Measurements from ENCODE around the gene NFYC. TPM values are rescaled to one million over a fixed set of nuclear protein-coding genes. Genes with fewer than 3 reads are reported as not detected.
A peak's percentile ranks its signal among the peaks of the same experiment; 100 is the strongest.

NFYC gene
- 100 to 1,000 TPM in 2 of 4 donors, 10 to 100 TPM in 2; 92.0 to 106 (median 101) TPM for polyA plus RNA-seq (ENCODE audit: insufficient read length in 4 of 4)

DNA sequence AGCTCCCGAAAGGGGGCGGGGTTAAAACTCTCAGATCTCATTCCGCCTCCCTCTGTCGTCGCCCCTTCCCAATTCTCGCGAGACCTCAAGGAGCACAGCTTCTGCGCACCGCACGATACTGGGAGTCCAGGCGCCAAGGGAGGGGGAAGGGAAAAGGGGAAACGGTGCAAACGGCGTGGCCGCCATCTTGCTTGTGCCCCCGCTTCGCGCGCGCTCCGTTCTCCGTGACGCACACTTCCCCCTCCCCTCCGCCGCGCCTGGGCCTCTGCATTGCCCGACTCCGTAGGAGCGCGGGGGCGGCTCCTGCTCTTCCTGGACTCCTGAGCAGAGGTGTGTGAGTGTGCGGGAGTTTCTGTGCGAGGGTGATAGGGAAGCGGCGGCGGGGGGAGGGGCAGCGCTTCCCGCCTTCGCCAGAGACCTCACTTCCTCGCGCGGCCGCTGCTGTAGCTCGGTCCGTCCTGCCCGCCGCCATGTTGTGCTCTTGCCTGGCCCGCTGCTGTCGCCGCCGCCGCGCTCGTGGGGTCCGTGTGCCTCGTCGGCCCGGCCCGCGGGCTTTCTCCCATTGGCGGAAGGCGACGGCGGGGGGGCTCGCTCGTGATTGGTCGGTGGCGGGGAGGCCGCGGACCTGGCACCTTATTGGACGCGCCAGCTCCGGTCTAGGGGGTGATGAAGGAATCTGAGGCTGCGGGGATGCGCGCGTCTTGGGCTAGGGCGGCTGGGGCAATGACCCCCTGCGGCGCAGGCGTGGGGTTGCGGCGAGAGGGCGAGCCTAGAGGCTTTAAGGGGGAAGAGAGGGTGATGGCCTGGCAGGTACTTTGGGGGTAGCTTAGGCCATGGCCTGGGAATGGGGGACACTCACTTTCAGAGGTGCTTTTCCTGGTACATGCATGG, at the start of gene NFYC:
NFYC (plus strand) TSS at position 167 of the 891 bp plus-strand sequence. CDS start 47,140 bp downstream, outside the sequence.
- DNase-seq (ENCODE audit: low read depth in 4 of 4, low spot score in 3 of 4) = peak; percentile 96 to 100 (median 100)

DNA sequence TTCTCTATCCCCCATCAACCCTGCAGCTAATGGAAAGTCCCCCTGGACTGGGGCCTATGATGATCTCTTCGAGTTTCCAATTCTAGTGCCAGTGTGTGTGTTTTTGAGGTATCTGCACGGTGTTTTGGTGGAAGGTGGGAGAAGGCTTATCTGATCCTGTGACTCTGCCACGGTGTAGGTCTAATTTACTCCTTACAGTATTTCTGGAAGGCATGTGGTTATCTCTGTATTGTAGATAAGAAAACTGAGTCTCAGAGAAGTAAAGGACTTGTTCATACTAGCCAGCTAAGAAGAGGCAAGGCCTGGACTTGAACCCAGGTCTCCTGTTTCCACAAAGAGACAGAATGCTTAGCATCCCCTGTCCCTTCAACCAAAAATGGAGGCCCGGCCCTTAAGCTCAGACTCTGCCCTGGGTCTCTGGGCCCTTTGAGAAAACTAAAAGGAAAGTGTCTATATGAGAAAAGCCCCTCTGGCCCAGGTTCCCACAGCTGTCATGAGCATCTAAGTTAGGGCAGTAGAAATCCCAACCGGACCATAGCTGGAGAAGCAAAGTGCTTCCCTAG, 46.3 kb upstream of the NFYC start:
- DNase-seq (ENCODE audit: low read depth in 4 of 4, low spot score in 3 of 4) = no peak

DNA sequence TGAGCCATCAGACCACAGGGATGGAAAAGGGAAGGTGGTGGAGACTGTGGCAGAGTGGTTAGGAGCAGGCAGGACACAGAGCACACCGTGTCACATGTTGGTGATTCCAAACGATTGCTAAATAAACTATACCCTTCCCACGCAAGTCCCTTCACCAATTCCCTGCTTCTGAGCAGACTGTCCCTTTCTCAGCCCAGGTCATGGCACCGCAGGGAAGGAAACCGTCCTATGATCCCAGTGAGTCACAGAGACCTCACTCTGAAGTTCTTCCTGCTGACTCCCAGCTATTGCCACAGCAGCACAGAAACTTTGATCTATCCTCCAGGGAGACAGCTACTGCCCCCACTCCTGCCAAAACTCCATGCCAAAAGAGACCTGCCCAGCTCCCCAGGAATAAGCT, 45.2 kb upstream of the NFYC start:
- DNase-seq (ENCODE audit: low read depth in 4 of 4, low spot score in 3 of 4) = no peak

DNA sequence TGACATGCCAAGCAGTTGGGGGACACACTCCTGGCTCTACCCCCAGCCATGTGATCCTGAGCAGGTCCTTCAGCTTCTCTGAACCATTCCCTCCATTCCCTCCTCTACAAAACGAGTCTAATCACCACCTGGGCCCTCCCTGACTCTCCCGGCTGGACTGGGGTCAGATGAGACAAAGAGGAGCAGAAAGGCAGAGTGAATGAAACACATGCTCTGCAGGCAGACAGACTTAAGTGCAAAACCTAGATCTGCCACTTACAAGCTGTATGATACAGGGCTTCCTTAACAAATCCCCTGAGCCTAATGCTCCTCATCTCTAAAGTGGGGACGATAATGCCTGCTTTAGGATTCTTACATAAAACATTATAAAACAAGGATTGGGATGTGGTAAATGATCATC, 43.3 kb upstream of the NFYC start:
- DNase-seq (ENCODE audit: low read depth in 4 of 4, low spot score in 3 of 4) = no peak

DNA sequence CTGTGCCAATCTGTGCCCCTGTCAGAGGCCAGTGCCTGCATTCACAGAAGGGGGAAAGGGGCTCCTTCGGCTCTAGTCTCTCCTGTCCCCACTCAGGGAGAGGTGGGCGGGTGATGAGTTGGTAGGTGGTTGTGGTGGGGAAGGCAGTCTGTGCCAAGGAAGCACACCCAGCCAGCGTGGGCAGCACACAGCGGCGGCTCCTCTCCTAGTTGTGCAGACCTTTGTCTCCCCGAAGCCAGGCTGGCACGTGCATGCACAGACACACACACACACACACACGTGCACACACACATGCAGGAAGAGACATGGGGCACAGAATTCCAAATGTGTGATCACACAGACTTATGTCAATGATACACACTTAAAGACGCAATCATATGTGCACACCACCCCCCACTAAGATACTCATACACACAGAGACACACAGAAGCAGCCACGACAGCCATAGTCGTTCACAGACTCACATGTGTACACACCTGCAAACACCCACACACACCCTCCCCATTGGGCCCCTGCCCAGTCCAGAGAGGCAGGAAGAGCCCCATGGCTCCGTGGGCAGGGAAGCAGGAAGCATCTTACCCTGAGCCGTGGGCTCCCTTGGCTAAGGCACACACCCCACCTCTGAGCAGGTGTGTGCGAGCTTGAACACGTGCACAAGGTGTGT, 42.4 kb upstream of the NFYC start:
- no peak for DNase-seq (ENCODE audit: low read depth in 4 of 4, low spot score in 3 of 4)

DNA sequence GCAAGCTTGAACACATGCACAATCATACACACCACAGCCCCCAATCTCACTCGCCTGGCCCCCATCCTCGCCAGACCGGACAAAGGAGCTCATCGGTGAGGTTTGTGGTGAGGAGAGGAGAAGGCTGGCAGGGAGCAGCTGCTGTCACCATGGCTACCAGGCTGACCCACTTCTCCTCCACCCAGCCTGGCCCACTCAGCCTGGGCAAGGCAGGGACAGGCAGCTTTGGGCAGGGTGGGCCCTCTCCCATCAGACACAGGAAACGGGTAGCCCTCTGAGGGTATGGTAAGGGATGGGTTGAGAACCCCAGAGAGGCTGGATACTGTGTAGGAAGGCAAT, 41.9 kb upstream of the NFYC start:
- no peak for DNase-seq (ENCODE audit: low read depth in 4 of 4, low spot score in 3 of 4)

DNA sequence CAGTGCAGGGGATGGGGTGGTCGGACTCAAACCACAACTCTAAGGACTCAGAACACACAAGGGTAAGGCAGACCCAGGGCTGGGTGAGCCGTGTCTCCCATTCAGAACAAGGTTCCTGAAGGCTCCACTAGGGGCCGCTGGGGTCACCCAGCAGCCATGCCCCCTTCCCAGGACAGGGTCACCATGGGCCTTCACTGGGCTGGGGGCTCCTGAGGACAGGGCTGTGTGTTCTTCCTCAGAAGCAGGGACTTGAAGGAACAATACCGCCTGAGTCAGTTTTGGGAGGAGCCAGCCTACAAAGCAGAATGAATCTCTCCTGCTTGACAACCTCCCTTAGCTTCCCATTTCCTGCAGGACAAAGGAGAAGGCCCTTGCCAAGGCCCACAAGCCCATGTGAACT, 41.4 kb upstream of the NFYC start:
- DNase-seq (ENCODE audit: low read depth in 4 of 4, low spot score in 3 of 4) = no peak

DNA sequence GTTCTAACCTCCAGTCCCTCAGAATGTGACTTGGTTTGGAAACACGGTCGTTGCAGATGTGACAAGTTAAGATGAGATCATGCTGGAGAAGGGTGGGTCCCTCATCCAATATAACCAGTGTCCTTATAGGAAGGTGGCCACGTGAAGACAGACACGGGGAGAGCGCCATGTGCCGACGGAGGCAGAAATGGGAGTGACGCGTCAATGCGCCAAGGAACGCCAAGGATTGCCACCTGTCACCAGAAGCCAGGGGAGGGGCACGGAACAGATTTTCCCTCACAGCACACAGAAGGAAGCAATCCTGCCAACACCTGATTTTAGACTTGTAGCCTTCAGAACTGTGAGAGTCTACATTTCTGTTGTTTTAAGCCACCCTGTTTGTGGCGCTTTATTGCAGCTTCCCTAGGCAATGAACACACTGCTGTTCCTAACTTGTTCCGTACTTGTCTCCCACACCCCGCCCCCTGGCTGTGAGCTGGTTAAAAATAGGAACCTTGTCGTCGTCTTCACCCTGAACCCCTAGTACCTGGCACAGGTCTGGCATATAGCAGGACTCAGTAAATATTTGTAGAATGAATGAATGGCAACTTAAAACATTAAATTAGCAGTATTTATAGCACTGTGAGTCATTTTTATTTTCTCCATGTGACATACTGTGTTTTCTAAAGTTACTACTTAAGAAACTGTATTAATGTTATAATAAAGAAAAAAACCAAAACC, 40.2 kb upstream of the NFYC start:
- no peak for DNase-seq (ENCODE audit: low read depth in 4 of 4, low spot score in 3 of 4)

DNA sequence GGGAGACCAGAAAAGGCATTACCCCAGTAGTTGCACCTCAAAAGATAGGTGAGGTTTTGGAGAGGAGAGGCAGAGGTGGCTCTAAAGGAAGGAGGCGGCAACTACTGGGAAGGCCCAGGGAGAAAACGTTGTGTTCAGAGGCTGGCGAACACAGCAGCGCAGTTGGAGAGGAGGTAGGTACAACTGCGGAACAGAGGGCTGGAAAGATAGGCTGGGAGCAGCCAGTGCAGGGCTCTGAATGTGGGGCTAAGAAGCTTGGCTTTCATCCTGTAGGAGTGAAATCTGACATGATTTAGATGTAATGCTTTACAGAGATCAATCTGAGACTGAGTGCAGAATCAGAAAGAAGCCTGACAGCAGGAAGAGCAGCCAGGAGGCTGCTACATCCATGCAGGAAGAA, 39.0 kb upstream of the NFYC start:
- DNase-seq (ENCODE audit: low read depth in 4 of 4, low spot score in 3 of 4) = no peak

DNA sequence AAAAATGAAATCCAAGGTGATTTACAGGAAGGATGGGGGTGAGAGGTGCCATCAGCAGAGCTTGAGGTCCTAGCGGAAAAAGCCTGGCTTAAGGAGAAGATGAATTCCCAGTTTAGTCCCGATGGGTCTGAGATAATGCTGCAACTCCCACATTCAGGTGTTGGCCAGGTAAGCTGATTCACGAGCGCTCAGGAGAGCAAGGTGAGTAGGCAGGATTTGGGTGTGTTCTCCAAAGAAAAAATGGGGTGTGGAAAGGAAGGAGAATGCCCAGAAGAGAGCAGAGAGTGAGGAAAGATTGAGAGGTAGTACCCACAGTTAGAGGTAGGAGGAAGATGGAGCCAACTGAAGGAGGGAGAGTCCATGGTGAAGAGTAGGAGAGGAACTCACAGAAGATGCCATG, 38.5 kb upstream of the NFYC start:
- no peak for DNase-seq (ENCODE audit: low read depth in 4 of 4, low spot score in 3 of 4)

DNA sequence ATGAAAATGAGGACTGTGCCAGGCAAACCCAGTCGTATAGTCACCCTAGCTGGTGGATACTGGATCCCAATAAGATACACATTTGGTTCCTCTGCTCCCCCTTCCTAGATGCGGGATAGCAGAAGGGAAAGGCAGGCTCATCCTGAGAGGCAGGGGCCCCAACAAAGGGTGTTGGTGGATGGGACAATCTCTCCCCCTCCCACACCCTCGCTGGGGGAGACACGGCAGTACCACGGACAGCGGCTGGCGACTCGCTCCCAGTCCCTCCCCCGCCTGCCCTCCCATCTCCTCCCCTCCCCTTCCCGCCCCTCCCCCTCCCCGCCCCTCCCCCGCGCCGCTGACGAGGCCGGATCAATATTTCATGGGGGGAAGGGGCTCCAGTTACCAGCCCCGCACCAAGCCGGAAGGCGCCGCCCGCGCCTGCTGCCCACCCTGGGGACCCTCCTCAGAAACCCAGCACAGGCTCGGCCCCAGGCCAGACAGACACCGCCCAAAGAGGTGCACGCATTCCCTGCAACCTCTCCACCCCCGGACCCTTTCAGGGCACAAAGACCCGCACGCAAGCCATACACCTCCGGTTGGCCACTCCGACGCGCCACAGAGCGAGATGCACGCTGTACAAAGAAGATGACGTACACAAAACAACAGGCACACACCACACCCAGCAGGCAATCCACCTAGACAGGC, 37.5 kb upstream of the NFYC start:
- no peak for DNase-seq (ENCODE audit: low read depth in 4 of 4, low spot score in 3 of 4)

DNA sequence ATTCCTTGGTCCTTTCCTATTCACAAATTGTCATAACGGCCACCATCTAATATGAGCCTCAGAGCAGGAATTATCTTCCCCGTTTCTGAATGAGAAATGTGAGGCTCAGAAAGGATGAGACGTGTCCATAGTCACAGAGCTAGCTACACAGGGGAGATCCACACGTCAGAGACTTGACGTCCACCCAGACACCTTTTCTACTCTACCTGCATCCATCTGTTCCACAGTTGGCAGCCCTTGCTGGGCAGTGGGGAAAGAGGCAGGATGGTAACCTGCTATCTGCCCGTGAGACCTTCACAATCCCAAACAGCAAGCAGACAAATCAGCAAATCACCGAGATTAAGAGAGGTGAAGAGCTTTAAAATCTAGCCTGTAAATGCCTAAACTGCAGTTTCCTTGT, 34.5 kb upstream of the NFYC start:
- DNase-seq (ENCODE audit: low read depth in 4 of 4, low spot score in 3 of 4) = no peak

DNA sequence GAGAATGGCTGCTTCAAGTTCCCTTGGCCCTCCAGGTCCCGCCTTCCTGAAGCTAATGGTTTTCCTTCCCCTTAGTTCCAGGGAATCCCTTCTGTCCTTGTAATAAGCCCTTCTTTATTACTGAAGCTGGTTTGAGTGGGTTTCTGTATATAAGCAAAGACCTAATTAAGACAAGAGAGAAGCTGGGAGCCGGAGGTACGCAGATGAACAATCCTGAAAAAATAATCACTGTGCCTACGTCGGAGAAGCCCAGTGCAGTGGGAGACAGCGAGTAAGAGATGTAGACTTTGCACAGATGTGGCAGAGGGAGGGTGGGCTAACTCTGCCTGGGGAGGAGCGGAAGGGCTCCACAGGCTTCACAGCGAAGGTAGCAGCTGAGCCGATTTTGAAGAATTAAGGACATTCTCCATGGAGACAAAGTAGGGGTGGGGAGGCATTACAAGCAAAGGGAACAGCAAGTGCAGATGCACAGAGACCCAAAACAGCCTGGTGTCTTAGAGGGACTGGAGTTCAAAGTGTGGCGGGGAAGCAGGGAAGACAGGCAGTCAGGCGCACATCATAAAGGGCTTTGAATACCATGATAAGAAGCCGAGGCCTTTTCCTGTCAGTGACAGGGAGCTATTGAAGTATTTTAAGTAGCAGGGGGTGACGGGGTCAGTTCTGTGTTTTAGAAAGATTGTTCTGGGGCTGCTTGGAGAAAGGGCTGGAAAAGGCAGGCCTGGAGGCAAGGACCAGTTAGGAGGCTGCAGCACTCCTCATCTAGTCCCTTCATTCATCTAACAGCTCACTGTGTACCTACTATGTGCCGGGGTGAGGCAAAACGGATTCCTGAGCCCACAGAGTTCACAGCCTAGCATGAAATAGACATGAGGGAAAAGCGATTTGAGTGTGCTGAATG, 32.5 kb upstream of the NFYC start:
- DNase-seq (ENCODE audit: low read depth in 4 of 4, low spot score in 3 of 4) = no peak

DNA sequence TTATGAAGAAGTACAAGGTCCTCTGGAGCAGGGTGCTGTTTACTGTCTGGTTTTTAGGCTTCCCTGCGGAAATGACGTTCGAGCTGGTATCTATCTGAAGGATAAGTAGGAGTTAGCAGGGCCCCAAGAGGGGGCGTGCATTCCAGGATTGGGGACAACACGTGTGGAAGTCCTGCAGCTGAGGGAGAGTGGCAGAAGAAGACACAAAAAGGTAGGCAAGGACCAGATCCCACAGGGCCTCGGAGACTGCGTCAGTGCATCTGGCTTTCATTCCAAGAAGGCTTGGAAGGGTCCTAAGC, 31.9 kb upstream of the NFYC start:
- DNase-seq (ENCODE audit: low read depth in 4 of 4, low spot score in 3 of 4) = no peak

DNA sequence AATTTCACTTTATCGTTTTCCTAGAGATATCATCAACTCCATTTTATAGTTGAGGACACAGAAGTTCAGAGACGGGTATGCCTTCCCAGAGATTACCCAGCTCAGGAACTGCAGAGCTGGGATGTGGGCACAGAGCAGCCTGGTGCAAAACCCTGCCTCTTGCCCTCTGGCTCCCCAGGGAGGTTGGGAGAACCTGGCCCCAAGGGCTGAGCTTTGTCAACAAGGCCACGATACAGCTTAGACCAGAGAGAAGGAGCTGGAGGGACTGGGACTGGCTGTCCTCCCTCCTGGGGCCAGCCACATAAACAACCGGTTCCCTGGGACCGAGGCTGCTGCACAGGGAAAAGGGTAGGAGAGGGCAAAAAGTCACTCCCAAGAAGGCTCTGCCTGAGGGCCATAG, 29.8 kb upstream of the NFYC start:
- DNase-seq (ENCODE audit: low read depth in 4 of 4, low spot score in 3 of 4) = no peak

DNA sequence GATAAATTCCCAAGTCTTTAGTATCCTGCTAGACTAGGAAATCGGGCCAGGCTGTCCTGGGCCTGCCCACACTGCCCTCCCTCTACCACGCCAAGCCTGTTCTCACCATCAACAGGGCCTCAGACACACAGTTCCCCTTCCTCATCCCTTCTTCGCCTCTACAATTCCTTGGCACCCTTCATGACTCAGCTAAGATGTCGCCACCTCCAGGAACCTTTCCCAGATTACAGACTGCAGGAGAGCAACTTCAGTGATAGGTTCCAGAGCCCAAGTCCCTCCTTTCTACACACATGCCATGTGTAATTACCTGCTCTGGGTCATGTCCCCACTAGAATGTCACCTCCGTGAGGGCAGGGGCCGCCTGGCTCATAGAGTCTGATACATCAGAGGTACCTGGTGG, 29.4 kb upstream of the NFYC start:
- DNase-seq (ENCODE audit: low read depth in 4 of 4, low spot score in 3 of 4) = no peak

DNA sequence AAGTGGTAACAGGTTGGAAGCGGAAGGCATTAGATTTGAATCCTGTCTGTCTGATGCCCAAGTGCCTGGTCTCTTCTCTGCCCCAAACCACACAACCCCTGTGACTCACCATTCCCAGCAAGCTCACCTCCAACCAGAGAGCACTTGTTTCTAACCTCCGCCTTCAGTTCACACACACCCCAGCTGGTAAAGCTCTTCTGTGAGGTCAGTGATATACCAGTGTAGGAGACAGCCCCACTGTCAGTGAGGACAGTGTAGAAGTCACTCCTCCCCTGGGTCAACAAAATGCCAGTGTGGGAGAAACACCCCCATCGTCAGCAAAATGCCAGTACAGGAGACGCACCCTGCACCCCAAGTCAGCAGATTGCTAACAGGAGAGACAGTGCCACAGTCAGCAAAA, 28.6 kb upstream of the NFYC start:
- DNase-seq (ENCODE audit: low read depth in 4 of 4, low spot score in 3 of 4) = no peak

DNA sequence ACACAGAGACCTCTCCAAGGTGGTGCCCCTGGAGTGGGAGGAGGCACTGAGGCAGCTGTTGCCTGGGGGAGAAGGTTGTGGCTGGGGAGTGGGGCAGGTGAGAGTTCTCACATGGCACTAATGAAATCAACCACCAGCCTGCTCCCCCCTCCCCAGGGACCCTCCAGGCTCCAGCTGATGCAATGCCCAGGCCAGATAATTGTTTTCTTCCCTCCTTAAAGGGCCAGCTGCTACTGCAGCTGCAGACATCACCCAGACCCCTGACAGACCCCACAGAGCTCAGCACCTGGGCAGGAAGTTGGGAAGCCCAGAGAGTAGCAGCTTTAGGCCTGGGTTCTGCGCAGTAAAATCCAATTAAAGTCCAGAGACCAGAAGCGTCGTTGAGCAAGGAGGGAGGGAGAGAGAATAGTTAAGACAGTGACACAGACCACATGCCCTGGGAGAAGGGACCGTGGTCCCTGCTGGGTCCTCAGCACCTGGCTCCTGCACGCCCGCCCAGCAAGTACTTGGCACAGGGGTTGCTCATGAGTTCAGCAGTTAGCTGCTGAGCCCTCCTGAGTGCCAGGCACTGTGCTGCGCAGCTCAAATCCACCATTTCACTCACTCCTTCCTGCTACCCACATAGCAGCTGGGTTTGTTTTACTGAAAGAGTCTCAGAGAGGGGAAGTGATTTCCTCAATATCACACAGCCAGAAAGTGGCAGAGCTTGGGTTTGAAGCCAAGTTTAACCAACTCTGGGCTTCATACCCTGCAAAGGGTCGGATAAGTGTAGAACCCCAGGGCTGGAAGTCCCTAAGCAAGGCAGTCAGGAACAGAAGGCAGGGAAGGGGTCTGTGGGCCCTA, 28.0 kb upstream of the NFYC start:
- DNase-seq (ENCODE audit: low read depth in 4 of 4, low spot score in 3 of 4) = no peak

DNA sequence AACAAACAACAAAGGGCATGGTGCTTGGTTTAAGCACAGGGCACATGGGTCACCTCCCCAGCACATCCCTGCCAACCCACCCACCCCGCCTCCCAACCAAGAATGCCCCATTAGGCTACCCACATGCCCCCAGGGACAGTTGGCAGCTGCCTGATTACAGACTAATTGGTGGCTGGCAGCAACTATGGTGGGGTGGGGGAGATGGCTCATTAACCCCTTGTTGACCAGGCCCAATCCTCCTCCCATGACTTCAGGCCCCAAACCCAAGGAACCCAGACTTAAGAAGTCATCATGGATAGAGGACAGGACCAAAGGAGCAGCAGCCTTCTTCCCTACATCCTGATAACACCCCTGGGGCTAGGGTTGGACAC, 27.4 kb upstream of the NFYC start:
- DNase-seq (ENCODE audit: low read depth in 4 of 4, low spot score in 3 of 4) = no peak
